ENCODE measurements around the gene KLK3.

Gene KLK3

GRCh38 chr19:50832666-50833065 lies 22.0 kb upstream of the KLK3 start:
- no peak for DNase-seq

GRCh38 chr19:50833117-50833801 lies 21.5 kb upstream of the KLK3 start, which contains the start of gene KLK15:
TSS of gene KLK15 (minus strand) at chr19:50833574. CDS start at chr19:50831492, 2,082 bp downstream.
- no peak for DNase-seq

- no peak for DNase-seq
Measured at GRCh38 chr19:50833802-50834167, 20.9 kb upstream of the KLK3 start.

- no peak for DNase-seq
Measured at GRCh38 chr19:50835103-50835784, 19.5 kb upstream of the KLK3 start.

- peak; percentile 39 for DNase-seq
Measured at GRCh38 chr19:50835785-50836542, 18.8 kb upstream of the KLK3 start.

- no peak for DNase-seq
Measured at GRCh38 chr19:50836543-50837195, 18.0 kb upstream of the KLK3 start.

- DNase-seq: no peak
Measured at GRCh38 chr19:50837300-50837699, 17.4 kb upstream of the KLK3 start.

GRCh38 chr19:50838239-50838638 lies 16.5 kb upstream of the KLK3 start:
- DNase-seq: no peak

GRCh38 chr19:50839712-50840655 lies 14.7 kb upstream of the KLK3 start:
- no peak for DNase-seq

- no peak for DNase-seq
Measured at GRCh38 chr19:50842130-50842529, 12.6 kb upstream of the KLK3 start.

GRCh38 chr19:50843205-50843604 lies 11.5 kb upstream of the KLK3 start:
- DNase-seq: no peak

GRCh38 chr19:50843701-50844221 lies 11.0 kb upstream of the KLK3 start:
- no peak for DNase-seq

- DNase-seq: no peak
Measured at GRCh38 chr19:50844296-50844935, 10.3 kb upstream of the KLK3 start.

GRCh38 chr19:50850738-50851137 lies 4.0 kb upstream of the KLK3 start:
- no peak for DNase-seq

GRCh38 chr19:50851620-50852019 lies 3.1 kb upstream of the KLK3 start:
- DNase-seq: no peak

- no peak for DNase-seq
Measured at GRCh38 chr19:50857366-50857765, 2.7 kb downstream of the KLK3 start.

GRCh38 chr19:50858886-50859285 lies 4.2 kb downstream of the KLK3 start:
- no peak for DNase-seq

- no peak for DNase-seq
Measured at GRCh38 chr19:50859849-50860248, 5.1 kb downstream of the KLK3 start.

- DNase-seq: no peak
Measured at GRCh38 chr19:50861010-50861409, 6.3 kb downstream of the KLK3 start.

GRCh38 chr19:50861496-50862286 lies 7.0 kb downstream of the KLK3 start:
- DNase-seq: no peak

GRCh38 chr19:50869479-50869878 lies 14.8 kb downstream of the KLK3 start:
- no peak for DNase-seq

All from CD4-positive, alpha-beta T cell treated with Interleukin-4 for 4 hours (primary cell).